Activated gamma-delta T cell (primary cell): ENCODE measurements around the gene SENP7.
"Not testable (repeated sequence)": the region's sequence is repeated elsewhere in the genome, so short reads cannot be mapped to it uniquely, and the experiment has no call there.

Source experiments
- DNase-seq: peaks from one replicate; lab custom pipeline; 2025; lab: John Stamatoyannopoulos, UW
- total RNA-seq, 2 donors: gene quantifications; one replicate each; lab custom pipeline; 2026; lab: John Stamatoyannopoulos, UW

The SENP7 gene, protein sequence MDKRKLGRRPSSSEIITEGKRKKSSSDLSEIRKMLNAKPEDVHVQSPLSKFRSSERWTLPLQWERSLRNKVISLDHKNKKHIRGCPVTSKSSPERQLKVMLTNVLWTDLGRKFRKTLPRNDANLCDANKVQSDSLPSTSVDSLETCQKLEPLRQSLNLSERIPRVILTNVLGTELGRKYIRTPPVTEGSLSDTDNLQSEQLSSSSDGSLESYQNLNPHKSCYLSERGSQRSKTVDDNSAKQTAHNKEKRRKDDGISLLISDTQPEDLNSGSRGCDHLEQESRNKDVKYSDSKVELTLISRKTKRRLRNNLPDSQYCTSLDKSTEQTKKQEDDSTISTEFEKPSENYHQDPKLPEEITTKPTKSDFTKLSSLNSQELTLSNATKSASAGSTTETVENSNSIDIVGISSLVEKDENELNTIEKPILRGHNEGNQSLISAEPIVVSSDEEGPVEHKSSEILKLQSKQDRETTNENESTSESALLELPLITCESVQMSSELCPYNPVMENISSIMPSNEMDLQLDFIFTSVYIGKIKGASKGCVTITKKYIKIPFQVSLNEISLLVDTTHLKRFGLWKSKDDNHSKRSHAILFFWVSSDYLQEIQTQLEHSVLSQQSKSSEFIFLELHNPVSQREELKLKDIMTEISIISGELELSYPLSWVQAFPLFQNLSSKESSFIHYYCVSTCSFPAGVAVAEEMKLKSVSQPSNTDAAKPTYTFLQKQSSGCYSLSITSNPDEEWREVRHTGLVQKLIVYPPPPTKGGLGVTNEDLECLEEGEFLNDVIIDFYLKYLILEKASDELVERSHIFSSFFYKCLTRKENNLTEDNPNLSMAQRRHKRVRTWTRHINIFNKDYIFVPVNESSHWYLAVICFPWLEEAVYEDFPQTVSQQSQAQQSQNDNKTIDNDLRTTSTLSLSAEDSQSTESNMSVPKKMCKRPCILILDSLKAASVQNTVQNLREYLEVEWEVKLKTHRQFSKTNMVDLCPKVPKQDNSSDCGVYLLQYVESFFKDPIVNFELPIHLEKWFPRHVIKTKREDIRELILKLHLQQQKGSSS
- 226 to 272 reads per million in 2 donors for total RNA-seq

GRCh38 chr3:101512646-101513418 lies at the start of gene SENP7:
Gene SENP7, minus strand, starts transcription at chr3:101513212. Its CDS starts 82 bp downstream, at chr3:101513130.
- DNase-seq: peak; percentile 22

DNA sequence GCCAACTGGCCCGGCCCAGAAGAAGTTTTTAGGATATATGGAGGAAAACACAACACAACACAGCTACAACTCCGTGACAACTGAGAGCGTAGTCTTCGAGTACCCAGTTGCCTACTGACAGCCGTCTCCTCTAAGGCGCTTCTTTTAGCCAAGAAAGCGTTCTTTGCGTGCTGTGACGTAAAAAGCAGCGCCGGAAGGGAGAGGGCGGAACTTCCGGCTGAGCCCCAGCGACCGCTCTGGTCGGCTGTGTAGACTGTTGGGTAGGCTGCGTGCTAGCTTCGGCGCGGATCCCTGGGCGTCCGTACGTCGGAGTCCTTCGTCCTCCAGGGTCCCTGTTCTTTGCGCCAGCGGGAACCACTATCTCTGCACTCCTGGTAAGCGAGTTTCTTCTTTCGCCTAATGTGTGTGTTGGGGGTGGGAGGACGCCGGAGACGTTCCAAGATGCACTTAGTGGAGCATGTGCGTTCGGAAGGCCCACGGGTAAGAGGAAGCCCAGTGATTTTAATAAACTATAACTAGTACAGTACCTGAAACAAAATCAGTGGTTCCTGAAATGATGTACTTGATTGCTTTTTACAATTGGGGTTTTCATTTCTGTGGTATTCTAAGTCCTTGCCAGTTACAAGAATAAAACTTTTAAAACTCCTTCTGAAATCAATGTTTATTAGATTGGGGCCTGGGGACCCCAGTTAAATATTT lies 48.8 kb upstream of the SENP7 start, which contains the start of gene TRMT10C:
TSS of gene TRMT10C (plus strand) at position 239 of the 699 bp plus-strand sequence. CDS start 2,914 bp downstream, outside the sequence.
- DNase-seq: peak; percentile 61

- DNase-seq: no peak
These were observed 43.1 kb upstream of the SENP7 start for GRCh38 chr3:101556064-101556463.

DNA sequence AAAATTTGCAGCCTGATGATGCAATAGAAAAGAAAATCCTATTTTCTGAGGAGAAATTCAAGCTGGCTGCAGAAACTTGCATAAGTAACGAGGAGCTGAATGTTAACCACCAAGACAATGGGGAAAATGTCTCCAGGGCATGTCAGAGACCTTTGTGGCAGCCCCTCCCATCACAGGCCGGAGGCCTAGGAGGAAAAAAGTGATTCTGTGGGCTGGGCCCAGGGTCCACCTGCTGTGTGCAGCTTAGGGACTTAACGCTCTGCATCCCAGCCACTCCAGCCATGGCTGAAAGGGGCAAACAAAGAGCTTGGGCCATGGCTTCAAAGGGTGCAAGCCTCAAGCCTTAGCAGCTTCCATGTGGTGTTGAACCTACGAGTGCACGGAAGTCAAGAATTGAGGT lies 40.4 kb upstream of the SENP7 start:
- not testable (repeated sequence) for DNase-seq

- DNase-seq: peak; percentile 14
These were observed 38.5 kb upstream of the SENP7 start for GRCh38 chr3:101551359-101552081.

GRCh38 chr3:101549473-101549872 lies 36.5 kb upstream of the SENP7 start:
- DNase-seq: no peak

- DNase-seq: no peak
These were observed 35.6 kb upstream of the SENP7 start for GRCh38 chr3:101548527-101549105.

DNA sequence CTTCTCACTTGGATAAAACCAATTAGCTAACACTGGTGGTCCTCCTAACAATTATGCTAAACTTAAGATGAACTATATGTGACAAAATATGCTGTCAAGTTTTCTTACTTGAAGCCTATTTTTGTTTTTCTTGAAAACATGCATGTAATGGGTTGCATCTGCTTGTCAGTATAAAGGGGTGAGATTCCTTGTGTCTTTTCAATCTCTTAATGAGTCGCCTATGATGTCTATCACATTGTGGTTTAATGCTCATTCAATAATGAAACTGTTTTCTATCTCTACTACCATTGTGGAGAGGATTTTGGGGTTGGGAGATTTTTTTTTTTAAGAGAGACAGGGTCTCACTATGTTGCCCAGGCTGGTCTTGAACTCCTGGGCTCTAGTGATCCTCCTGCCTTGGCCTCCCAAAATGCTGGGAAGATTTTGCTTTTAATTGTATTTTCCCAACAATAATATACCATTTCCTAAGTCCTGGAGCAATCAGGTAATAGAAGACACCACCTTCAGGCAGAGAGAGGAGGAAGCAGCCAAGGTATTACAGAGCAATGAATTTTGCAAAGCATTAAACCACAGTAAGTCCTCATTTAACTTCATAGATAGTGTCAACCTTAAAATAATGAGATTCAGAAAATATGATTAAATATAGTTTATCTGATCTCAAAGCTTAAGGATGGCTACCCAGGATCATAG lies 31.3 kb upstream of the SENP7 start:
- DNase-seq: no peak

DNA sequence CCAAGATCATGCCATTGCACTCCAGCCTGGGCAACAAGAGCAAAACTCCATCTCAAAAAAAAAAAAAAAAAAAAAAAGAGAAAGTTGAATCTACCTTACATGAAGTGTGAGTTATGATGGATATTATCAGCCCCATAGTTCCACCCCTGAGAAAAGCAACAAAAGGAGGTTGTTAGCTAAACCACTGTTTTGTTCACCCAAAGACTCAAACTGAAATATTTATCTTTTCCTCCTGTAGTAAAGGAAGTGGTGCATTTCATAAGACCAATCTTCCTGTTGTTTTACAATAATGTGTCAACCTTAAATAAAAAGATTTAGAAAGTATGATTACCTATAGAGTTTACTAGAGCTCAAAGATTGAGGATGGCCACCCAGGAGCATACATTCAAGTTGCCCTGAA lies 29.9 kb upstream of the SENP7 start:
- no peak for DNase-seq

- not testable (repeated sequence) for DNase-seq
These were observed 23.9 kb upstream of the SENP7 start for GRCh38 chr3:101536955-101537354.

GRCh38 chr3:101536266-101536665 lies 23.3 kb upstream of the SENP7 start:
- DNase-seq: no peak

DNA sequence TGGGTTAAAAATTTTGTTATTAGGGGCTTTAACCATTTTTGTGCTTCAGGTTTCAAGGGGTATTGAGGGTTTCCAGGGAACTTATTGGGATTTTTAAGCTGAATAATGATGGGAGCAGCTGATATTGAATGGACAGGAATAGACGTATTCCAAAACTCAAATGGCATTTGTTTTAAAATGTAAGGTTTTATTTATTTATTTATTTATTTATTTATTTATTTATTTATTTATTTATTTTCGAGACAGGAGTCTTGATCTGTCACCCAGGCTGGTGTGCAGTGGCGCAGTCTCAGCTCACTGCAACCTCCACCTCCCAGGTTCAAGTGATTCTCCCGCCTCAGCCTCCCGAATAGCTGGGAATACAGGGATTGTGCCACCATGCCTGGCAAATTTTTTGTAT lies 22.2 kb upstream of the SENP7 start:
- no peak for DNase-seq

DNA sequence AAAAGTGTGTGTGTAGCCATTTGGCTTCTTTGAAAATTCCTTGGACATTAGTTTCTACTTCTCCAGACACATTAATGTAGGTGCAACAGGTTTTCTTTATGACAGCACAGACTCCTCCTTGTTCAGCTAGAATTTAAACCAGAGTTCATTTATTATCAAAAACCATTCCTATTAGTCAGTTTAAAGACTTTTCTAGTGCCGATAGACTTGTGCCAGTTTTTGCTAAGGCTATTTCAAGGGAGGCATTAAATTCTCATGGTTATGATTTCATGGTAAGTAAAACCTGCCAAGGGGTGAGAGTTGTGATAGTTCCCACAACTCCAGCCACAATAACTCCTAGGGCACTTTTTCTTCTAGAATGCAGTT lies 20.6 kb upstream of the SENP7 start:
- DNase-seq: no peak

DNA sequence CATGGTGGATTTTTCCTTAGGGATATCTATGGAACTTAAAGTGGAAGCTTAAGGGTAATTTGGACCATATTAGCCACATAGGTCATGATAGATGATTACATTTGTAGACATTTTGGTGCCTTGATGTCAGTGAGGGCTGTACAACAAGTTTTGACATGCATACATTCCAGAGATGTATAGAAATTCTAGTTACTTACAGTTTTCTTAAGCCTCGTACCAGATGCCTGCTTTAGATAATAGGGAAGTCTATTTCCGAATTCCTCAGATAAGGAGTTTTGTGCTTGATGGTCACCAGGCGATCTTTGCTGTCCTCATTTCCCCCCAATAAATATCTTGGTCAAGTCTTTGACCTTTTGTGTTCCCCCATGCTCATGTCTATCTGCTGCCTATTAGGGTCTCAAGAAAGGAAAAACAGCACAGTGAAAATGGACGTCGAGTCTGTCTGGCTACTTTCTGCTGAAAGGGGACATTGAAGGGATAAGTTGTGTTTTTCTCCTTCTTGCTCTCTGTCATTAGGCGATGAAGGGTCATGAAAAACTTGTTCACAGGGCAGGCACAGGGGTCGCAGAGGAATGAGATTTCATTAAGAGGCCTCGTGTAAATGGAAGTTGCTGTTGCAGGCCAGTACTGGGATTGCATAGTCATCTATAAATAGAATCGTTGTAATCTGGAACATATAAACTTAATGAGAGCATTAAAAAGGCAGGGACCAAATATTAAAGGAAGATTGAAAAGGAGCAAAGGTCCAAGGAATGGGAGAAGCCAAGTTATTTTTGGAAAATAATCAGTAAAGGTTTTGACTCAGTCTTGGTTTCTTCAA lies 20.0 kb upstream of the SENP7 start:
- DNase-seq: no peak

DNA sequence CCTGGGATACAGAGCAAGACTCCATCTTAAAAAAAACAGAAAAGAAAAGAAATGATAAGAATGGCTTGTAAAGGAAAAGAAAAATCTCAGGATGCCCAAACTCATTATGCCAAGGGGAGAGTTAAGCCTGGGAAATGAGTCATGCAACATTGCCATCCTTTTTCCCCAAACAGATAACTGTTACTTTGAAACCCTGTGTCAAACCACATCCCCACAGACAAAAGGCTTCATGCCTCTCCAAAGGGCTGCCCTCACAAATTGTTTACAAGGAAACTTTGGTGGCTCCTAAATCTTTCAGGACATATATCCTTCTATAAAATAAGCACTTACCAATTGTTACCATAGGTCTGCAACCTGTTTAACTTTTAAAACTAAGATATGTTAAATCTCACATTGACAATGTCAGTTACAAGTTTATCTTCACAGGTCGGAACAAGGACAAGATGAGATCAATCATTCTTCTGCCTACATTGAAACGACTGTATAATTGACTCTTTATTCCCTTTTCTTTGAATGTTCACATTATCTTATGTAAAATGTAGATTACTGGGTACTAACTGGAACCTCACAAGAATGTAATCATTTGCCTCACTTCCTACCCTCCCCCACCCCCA lies 18.6 kb upstream of the SENP7 start:
- DNase-seq: no peak

DNA sequence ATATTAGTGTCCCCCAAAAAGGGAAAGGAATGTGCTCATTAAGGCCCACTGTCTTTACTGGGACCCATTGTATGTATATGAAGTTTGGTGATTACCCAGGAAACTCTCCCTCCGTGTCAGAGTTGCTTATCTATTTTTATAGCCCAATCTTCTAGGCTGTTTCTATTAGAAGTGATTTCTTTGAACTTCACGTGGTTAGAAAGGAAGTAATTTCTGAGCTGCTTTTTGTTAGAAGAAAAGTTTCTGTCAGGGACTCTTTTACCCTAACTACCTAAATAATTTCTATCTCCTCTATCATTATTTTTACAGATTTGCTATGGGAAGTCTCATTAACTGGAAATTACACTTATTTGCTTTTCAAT lies 17.7 kb upstream of the SENP7 start:
- DNase-seq: no peak

GRCh38 chr3:101529816-101530685 lies 17.0 kb upstream of the SENP7 start:
- DNase-seq: no peak
